BLaER1 (cell line): ENCODE results near the gene MRPL34.

ENCODE experiments used
- H3K27ac ChIP-seq: shearing (Covaris generic); formaldehyde crosslinking; 2 replicates; pipeline ENCODE4 v1.8.1; 2022
- H3K27me3 ChIP-seq: shearing (Covaris generic); formaldehyde crosslinking; 2 replicates; pipeline ENCODE4 v1.8.1; 2022
- H3K36me3 ChIP-seq: shearing (Covaris generic); formaldehyde crosslinking; 2 replicates; pipeline ENCODE4 v1.8.1; 2022
- H3K4me1 ChIP-seq: shearing (Covaris generic); formaldehyde crosslinking; 2 replicates; pipeline ENCODE4 v1.8.1; 2022
- H3K4me2 ChIP-seq: shearing (Covaris generic); formaldehyde crosslinking; 2 replicates; pipeline ENCODE4 v1.8.1; 2022
- H3K4me3 ChIP-seq: shearing (Covaris generic); formaldehyde crosslinking; 2 replicates; pipeline ENCODE4 v1.8.1; 2022
- H3K9ac ChIP-seq: shearing (Covaris generic); formaldehyde crosslinking; 2 replicates; pipeline ENCODE4 v1.8.1; 2022
- H3K9me3 ChIP-seq: shearing (Covaris generic); formaldehyde crosslinking; 2 replicates; pipeline ENCODE4 v1.8.1; 2022
- H4K20me1 ChIP-seq: shearing (Covaris generic); formaldehyde crosslinking; 2 replicates; pipeline ENCODE4 v1.8.1; 2022
- Cebpa-rat ChIP-seq: shearing (Covaris generic); IDR thresholded peaks from 2 replicates; pipeline ENCODE4 v1.8.1; 2022

MRPL34 gene

DNA sequence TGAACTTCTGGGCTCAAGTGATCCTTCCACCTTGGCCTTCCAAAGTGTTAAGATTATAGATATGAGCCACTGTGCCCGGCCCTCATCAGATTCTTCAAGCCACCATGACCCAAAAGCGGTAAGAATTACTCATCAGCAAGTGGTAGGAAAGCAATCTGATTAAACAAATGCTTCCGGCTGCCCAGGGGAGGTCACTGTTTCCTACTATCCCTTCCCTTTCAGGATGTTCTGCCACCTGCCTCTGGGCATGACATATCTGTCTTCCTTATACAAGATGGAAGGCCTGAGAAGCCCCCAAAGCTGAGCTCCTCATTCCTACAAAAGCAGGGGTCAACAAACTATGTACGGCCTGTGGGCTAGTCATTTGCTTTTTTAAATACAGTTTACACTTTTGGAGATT, 9.4 kb upstream of the MRPL34 start:
- no peak for TF ChIP-seq Cebpa-rat
- Histone ChIP-seq H3K9ac (no peak overlapping the region; the same call in 1 of the 2 replicates), H3K4me3 (no peak overlapping the region), H3K27ac (no peak overlapping the region), H3K4me1 (peaks cover 25% of the 10 kb centered on the region), H4K20me1 (peaks cover 32% of the 10 kb centered on the region), H3K4me2 (no peak overlapping the region), H3K27me3 (no peaks in the 10 kb centered on the region), H3K9me3 (peaks cover 18% of the 10 kb centered on the region), H3K36me3 (peaks cover 70% of the 10 kb centered on the region)

DNA sequence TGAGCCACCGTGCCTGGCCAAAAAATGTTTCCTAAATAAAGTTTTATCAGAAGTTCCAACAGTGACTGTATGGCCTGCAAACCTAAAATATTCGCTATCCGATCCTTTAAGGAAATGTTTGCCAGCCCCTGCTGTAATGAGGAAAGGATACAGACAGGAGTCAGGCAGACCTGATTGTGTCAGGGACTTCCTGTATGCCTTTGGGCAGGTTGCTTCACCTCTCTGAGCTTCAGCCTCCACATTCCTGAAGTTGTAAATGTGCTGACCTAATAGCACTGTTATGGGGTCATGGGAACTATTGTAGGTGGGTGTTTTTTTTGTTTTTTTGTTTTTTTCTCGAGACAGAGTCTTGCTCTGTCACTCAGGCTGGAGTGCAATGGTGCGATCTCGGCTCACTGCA, 8.7 kb upstream of the MRPL34 start:
- H3K4me3 ChIP-seq = no peak overlapping the region
- no peak overlapping the region for H3K27ac ChIP-seq
- no peak for TF ChIP-seq Cebpa-rat

DNA sequence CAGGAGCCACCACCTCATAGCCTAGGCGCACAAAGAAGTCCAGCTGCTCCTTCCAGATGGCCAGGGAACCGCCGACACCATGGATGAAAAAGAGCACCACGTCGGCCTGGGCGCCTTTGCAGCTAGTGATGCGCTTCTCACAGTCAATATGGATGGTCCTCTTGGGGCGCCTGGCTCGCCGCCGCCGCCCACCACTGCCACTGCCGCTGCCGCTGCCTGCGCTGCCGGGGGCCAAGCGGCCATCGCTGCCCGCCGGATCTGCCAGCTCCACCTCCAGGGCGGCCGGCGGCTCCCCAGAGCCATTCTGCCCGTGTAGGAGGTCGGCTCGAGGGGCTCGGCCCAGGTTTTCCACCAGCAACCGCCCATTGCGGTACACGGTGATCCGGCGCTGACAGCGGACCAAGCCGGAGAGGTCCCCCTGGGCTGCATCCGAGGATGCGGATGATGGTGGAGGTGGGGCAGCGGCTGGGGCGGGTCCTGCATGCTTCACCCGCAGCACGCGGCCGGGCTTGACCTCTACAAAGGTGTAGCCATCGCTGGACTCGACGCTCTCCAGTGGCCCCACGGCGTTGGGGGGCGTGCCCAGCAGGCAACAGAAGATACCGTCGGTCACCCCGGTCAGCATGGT, 4.6 kb upstream of the MRPL34 start:
- Histone ChIP-seq H3K4me2 (no peak overlapping the region), H3K4me1 (peaks cover 36% of the 10 kb centered on the region), H3K4me3 (no peak overlapping the region), H4K20me1 (peaks cover 25% of the 10 kb centered on the region; the same call in 1 of the 2 replicates), H3K27ac (no peak overlapping the region), H3K9me3 (peaks cover 15% of the 10 kb centered on the region), H3K36me3 (peaks cover 58% of the 10 kb centered on the region), H3K9ac (no peak overlapping the region), H3K27me3 (no peaks in the 10 kb centered on the region)
- TF ChIP-seq Cebpa-rat = no peak

More for the DNA sequence above, 8.7 kb upstream of the MRPL34 start:
- H3K9ac ChIP-seq = no peak overlapping the region
- H3K4me2 ChIP-seq = no peak overlapping the region
- peaks cover 78% of the 10 kb centered on the region for H3K36me3 ChIP-seq
- H3K4me1 ChIP-seq = peaks cover 27% of the 10 kb centered on the region
- H4K20me1 ChIP-seq = peaks cover 38% of the 10 kb centered on the region
- H3K9me3 ChIP-seq = peaks cover 18% of the 10 kb centered on the region
- no peaks in the 10 kb centered on the region for H3K27me3 ChIP-seq

DNA sequence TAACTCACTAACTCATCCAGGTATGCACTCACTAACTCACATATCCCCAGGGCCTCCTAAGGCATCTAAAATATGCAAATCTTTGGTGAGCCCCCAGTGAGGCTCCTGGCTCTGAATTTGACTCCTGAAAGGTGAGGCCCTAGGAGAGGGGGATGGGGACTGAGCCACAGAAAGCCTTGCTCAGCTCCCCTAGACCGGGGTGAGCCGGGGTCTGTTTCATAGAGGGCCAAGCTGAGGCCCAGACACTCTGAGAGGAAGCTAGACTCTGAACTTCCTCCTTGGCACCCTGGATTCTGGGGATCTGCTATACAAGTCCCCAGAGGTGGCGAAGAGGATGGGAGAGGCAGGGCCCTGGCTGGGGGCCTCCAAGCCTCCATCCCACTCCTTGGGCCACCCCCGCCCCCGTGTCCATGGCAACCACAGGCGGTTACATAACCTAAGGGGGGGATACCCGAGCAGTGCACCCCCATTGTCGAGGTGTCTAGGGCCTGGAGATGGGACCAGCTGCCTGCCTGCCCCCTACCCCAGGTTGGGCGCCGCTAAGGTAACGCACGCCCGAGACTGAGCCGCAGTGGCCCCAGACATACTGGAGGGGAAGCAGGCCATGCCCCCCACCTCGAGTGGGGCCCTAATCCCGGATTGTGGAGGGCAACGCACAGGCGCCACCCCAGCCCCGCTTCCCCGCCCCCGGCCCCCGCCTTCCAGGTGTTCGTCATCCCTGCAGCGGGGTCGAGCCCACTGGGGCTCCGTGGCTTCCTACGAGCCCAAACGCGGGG, 3.1 kb upstream of the MRPL34 start:
- Histone ChIP-seq H3K27me3 (no peaks in the 10 kb centered on the region), H4K20me1 (peaks cover 19% of the 10 kb centered on the region; the same call in 1 of the 2 replicates), H3K4me2 (peak overlapping the region; percentile 99), H3K36me3 (peaks cover 43% of the 10 kb centered on the region), H3K27ac (peak overlapping the region; percentile 87), H3K9me3 (peaks cover 14% of the 10 kb centered on the region), H3K9ac (peak overlapping the region; percentile 88), H3K4me1 (peaks cover 48% of the 10 kb centered on the region), H3K4me3 (peak overlapping the region; percentile 83)
- TF ChIP-seq Cebpa-rat = no peak

DNA sequence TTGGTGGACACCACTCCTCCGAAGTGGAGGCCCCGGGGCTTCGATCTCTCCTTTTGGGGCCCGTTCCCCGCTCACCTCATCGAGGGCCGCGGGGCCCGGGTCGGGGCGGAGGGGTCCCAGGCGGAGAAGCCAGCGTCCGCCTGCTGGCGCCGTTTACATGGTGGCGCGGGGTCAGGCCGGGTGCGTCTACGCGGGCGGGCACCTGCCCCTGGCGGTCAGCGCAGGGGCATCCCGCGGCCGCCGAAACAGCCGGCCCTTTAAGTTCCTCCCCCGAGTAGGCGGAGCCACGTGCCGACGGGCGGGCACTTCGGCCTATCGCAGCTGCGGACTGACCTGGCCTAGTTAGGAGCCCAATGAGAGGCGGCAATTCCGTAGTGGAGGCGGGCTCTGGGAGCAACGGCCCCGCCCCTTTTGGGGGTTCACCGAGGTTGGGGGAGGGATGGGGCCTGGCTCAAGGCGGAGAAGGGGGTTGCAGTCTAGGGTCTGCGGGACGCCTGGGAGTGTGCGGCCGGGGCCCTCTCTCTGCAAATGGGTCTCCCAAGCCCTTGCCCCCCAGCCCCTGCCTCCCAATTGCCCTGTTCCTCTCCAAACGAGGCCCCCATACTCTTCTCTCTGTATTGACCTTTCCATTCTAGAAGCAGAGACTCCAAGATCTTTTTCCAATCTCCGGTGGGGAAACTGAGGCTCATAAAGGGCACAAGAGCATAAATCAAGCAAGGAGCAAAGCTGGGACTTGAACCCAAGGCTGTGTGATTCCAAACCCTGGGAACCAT, 2.3 kb upstream of the MRPL34 start, which contains the start of gene ABHD8:
Gene ABHD8 (minus strand): TSS at position 259 of the 773 bp plus-strand sequence. CDS start 1,809 bp downstream, outside the sequence.
- Histone ChIP-seq H3K36me3 (peaks cover 36% of the 10 kb centered on the region), H3K4me2 (peak within 1 kb of the TSS; percentile 99), H3K27ac (peak within 1 kb of the TSS; percentile 87), H3K27me3 (no peaks in the 10 kb centered on the region), H3K4me1 (peaks cover 56% of the 10 kb centered on the region), H3K9me3 (peaks cover 6% of the 10 kb centered on the region), H3K4me3 (peak within 1 kb of the TSS; percentile 83), H4K20me1 (peaks cover 19% of the 10 kb centered on the region; the same call in 1 of the 2 replicates), H3K9ac (peak within 1 kb of the TSS; percentile 88)
- no peak for TF ChIP-seq Cebpa-rat

DNA sequence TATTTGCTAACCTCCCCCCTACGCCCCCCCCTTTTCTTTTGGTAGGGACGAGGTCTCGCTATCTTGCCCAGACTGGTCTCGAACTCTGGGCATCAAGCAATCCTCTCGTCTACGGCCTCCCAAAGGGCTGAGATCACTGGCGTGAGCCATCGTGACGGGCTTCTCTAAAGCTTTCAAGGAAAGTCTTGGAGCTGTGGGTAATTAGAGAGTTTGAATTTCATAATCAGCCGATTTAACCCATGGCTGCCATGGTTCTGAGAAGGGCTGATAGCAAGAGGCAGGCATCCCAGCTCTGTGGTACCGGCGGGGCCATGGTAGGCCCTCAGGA, 1.8 kb upstream of the MRPL34 start:
- Histone ChIP-seq H3K4me1 (peaks cover 61% of the 10 kb centered on the region), H4K20me1 (peaks cover 19% of the 10 kb centered on the region; the same call in 1 of the 2 replicates), H3K9me3 (peaks cover under 1% of the 10 kb centered on the region), H3K9ac (no peak overlapping the region; the same call in 1 of the 2 replicates), H3K4me3 (peak overlapping the region; percentile 83; the same call in 1 of the 2 replicates), H3K27me3 (no peaks in the 10 kb centered on the region), H3K4me2 (peak overlapping the region; percentile 99), H3K36me3 (peaks cover 30% of the 10 kb centered on the region), H3K27ac (peak overlapping the region; percentile 87)
- no peak for TF ChIP-seq Cebpa-rat

DNA sequence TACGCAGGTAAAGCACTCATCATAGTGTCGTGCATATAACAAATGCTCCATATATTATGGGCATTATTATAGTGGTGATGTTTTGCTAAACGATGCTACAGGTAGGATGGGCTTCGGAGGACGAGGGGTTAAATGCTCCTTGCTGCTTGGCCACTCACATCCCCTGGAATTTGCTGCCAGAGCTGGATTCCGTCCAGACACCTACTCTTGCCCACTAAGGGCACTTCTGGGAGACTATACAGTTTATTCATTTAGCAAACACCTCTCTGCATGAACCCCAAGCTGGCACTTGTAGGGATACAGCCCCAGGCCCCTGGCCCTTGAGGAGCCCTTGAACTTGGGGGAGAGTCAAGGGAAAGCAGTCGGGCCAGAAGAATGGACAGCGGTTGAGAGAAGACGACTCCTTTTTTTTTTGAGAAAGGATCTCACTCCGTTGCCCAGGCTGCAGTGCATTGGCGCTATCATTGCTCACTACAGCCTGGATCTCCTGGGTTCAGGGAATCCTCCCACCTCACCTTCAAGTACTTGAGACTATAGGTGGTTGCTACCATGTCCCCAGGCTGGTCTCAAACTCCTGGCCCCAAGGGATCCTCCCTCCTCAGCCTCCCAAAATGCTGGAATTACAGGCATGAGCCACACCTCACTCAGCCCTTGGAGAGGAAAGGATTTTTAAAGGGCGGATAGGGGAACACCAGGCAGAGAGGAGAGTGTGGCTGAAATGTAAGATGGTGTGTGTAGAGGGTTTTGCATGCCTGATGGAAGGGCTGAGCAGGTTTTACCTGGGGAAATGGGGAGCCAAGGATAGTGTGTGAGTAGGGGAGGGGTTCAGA, 1.1 kb upstream of the MRPL34 start:
- Histone ChIP-seq H3K36me3 (peaks cover 25% of the 10 kb centered on the region), H3K4me2 (peak overlapping the region; percentile 99), H3K9me3 (no peaks in the 10 kb centered on the region), H3K9ac (no peak overlapping the region), H3K4me1 (peaks cover 63% of the 10 kb centered on the region), H3K27ac (peak overlapping the region; percentile 87), H3K27me3 (no peaks in the 10 kb centered on the region), H4K20me1 (peaks cover 21% of the 10 kb centered on the region; the same call in 1 of the 2 replicates), H3K4me3 (no peak overlapping the region)
- TF ChIP-seq Cebpa-rat = no peak

DNA sequence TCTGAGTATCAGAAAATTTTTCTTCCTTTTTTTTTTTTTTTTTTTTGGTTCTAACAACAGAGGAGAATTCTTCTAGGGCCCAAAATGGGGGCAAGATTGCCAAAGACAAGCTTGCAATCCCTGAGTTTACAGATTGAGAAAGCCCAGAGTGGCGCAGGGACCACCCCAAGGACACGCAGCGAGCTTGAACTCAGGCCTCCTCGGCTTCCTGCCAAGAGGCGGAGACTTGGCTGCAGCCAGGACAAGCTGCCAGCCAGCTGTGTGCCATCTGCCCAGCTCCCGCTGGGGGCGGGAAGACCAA, 506 bp upstream of the MRPL34 start:
- H3K36me3 ChIP-seq = peaks cover 19% of the 10 kb centered on the region
- H3K4me1 ChIP-seq = peaks cover 66% of the 10 kb centered on the region
- H3K27me3 ChIP-seq = no peaks in the 10 kb centered on the region
- TF ChIP-seq Cebpa-rat = no peak
- peaks cover 26% of the 10 kb centered on the region; the same call in 1 of the 2 replicates for H4K20me1 ChIP-seq
- no peak overlapping the region for H3K4me3 ChIP-seq
- H3K9ac ChIP-seq = no peak overlapping the region
- no peaks in the 10 kb centered on the region for H3K9me3 ChIP-seq
- peak overlapping the region; percentile 87 for H3K27ac ChIP-seq
- H3K4me2 ChIP-seq = peak overlapping the region; percentile 99

DNA sequence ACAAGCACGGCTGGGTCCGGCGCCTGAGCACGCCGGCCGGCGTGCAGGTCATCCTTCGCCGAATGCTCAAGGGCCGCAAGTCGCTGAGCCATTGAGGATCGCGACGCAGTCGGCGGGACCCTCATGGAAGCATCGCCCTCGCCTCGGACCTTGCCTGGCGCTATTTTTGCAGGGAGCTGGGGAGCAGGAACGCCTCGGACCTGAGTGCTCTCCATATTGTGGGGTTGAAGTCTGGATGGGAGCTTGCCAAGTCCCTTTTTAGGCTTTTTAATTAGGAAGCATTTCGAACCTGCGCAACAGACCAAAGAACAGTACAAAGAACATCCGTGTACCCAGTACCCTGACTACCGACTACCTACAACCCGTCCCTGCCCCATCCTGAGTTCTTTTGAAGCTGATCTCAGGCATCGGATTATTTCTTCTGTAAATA, 628 bp downstream of the MRPL34 start:
- H3K4me3 ChIP-seq = peak overlapping the region; percentile 88
- H3K4me1 ChIP-seq = peaks cover 75% of the 10 kb centered on the region
- no peak for TF ChIP-seq Cebpa-rat

More for the DNA sequence above, 628 bp downstream of the MRPL34 start:
- H3K9me3 ChIP-seq = no peaks in the 10 kb centered on the region
- H3K9ac ChIP-seq = peak overlapping the region; percentile 94
- H3K4me2 ChIP-seq = peak overlapping the region; percentile 96
- no peaks in the 10 kb centered on the region for H3K27me3 ChIP-seq
- H4K20me1 ChIP-seq = peaks cover 29% of the 10 kb centered on the region
- H3K27ac ChIP-seq = peak overlapping the region; percentile 93
- H3K36me3 ChIP-seq = peaks cover 12% of the 10 kb centered on the region
